Spleen (tissue), 11 donors: ENCODE data around the gene GMDS. TPM values are rescaled to one million over a fixed set of nuclear protein-coding genes. Genes with fewer than 3 reads are reported as not detected.

Experiments used
- DNase-seq: peaks from one replicate; pipeline ENCODE4 v3.0.0-alpha.2; 2020
- H3K27ac ChIP-seq, 8 donors: fragments of 200-600 bp; sonication (generic) in 7 of 8; 1 replicate in 4 of 8; 2 replicates in 4 of 8; pipeline versions ENCODE4 v1.5.0 to v1.8.0; 2016 to 2021; ENCODE audit warnings: inconsistent platforms in 4 of 8, mild to moderate bottlenecking in 4 of 8, moderate library complexity in 1 of 8
- H3K27me3 ChIP-seq, 7 donors: fragments of 200-600 bp; sonication (generic) in 6 of 7; replicated peaks in 1 of 7; 1 replicate in 4 of 7; 2 replicates in 3 of 7; pipeline versions ENCODE4 v1.5.0 to v1.8.0; 2016 to 2021; ENCODE audit warnings: inconsistent platforms in 3 of 7, mild to moderate bottlenecking in 1 of 7
- H3K36me3 ChIP-seq, 6 donors: fragments of 200-600 bp; sonication (generic) in 5 of 6; 1 replicate in 4 of 6; 2 replicates in 2 of 6; pipeline versions ENCODE4 v1.5.0 to v1.8.0; 2016 to 2021; ENCODE audit warnings: inconsistent platforms in 2 of 6
- H3K4me1 ChIP-seq, 6 donors: fragments of 200-600 bp; sonication (generic) in 5 of 6; 1 replicate in 3 of 6; 2 replicates in 3 of 6; pipeline versions ENCODE4 v1.5.0 to v1.8.0; 2016 to 2021; ENCODE audit warnings: inconsistent platforms in 3 of 6
- H3K4me3 ChIP-seq, 8 donors: fragments of 200-600 bp; sonication (generic) in 7 of 8; 1 replicate in 4 of 8; 2 replicates in 4 of 8; pipeline versions ENCODE4 v1.5.0 to v1.8.0; 2016 to 2021; ENCODE audit warnings: inconsistent platforms in 4 of 8, mild to moderate bottlenecking in 4 of 8, moderate library complexity in 2 of 8
- H3K9me3 ChIP-seq, 8 donors: fragments of 200-600 bp; sonication (generic) in 7 of 8; 1 replicate in 4 of 8; 2 replicates in 4 of 8; pipeline versions ENCODE4 v1.5.0 to v1.8.0; 2016 to 2021; ENCODE audit warnings: inconsistent platforms in 4 of 8
- POLR2A ChIP-seq, 3 donors: fragments of 450-650 bp; IDR thresholded peaks; one replicate each; pipeline ENCODE4 v1.5.1; 2017; ENCODE audit warnings: antibody characterized with exemption in 3 of 3, mild to moderate bottlenecking in 1 of 3
- POLR2AphosphoS5 ChIP-seq, 3 donors: sonication (generic); formaldehyde crosslinking; IDR thresholded peaks; one replicate each; pipeline ENCODE4 v1.5.1; 2017; ENCODE audit warnings: antibody characterized with exemption in 3 of 3
- WGBS, 5 donors: extraction: QIAGEN DNeasy Blood & Tissue Kit in 3 of 5; methylation state at CpG; one replicate each; pipeline versions ENCODE4 v1.1.5 to v1.1.7; 2013 to 2018; 5-methylcytosine and 5-hydroxymethylcytosine counted together
- intact Hi-C: fragments of 100-400 bp; cut with DNase I; formaldehyde crosslinking; loops from one replicate; pipeline ENCODE4 v1.15.0; 2023; ENCODE audit warnings: low total_unique reads
- polyA plus RNA-seq, 3 donors: library from polyadenylated mRNA; stranded (reverse); fragments of 200-250 nt; gene quantifications; one replicate each; pipeline ENCODE4 v1.2.1, GENCODE V29; 2013
- total RNA-seq, 7 donors: library from RNA; depleted of rRNA in 3 of 7; stranded (reverse); fragments of >200 nt in 3 of 7; fragmentation: NEBNext Ultra II Directional in 4 of 7; extraction: Animal tissue kit (Norgen Biotek cat#: 25700) in 4 of 7; gene quantifications; one replicate each; pipeline versions ENCODE4 v1.1.0 to v1.2.1, GENCODE V29; 2016 to 2021
- TF ChIP-seq, protein P1 (sequence below), 11 experiments: fragments of 200-600 bp in 7 of 11; fragments of 450-650 bp in 4 of 11; sonication (generic) in 4 of 11; IDR thresholded peaks in 8 of 11; conservative IDR thresholded peaks in 3 of 11; 1 replicate in 7 of 11; 2 replicates in 4 of 11; pipeline versions ENCODE4 v1.4.0 to v1.8.0; 2016 to 2021; ENCODE audit warnings: antibody characterized with exemption in 11 of 11, inconsistent platforms in 4 of 11, mild to moderate bottlenecking in 1 of 11
- donor health status: healthy with polysubstance abuse.
- donor health status: DM: no; HTN: no; CAD: no; lungs with moderate emphysema.
- donor health status: DM: no; HTN: no; CAD: no.
- donor health status: Bipolar disorder and iron deficiency.
- donor health status: healthy.
- donor health status: DM: no; HTN: no; CAD: no.
- donor health status: DM: yes; HTN: yes; CAD: no.

GMDS gene
- total and polyA plus RNA-seq, 10 donors = 9.1 to 30.8 (median 17.7) TPM

DNA sequence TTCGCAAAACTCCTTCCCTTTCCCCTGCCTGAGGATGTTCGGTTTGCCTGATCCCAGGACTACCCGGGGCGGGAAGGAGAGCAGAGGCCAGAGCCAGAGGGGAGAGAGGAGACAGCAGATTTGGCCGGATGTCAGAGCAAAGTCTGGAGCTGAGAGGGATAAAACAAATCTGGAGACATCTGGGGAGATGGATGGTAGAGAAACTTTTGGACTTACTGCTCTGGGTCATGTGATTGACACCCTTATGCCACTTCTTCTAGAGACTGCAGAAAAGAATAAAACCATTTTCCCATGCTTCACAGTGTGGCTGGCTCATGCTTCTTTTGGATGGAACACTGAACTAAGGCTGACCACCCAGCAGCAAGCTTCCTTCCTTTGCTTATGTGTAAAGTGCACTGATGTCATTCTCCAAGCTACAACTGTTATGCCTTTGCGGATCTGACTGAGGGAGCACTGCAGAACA lies 461.0 kb downstream of the GMDS start:
- WGBS, 5 donors = 81 to 87% (median 85%) methylated on average over 6 of the region's 6 CpGs
- no peak for DNase-seq
- peaks cover 0 to 4% (median 0%) of the 10 kb centered on the region in 6 donors for H3K36me3 ChIP-seq
- TF ChIP-seq POLR2AphosphoS5 (IDR thresholded peaks at IDR 0.05) = no peak
- no peak for TF ChIP-seq POLR2A (IDR thresholded peaks at IDR 0.05)
- TF ChIP-seq, protein P1, sequence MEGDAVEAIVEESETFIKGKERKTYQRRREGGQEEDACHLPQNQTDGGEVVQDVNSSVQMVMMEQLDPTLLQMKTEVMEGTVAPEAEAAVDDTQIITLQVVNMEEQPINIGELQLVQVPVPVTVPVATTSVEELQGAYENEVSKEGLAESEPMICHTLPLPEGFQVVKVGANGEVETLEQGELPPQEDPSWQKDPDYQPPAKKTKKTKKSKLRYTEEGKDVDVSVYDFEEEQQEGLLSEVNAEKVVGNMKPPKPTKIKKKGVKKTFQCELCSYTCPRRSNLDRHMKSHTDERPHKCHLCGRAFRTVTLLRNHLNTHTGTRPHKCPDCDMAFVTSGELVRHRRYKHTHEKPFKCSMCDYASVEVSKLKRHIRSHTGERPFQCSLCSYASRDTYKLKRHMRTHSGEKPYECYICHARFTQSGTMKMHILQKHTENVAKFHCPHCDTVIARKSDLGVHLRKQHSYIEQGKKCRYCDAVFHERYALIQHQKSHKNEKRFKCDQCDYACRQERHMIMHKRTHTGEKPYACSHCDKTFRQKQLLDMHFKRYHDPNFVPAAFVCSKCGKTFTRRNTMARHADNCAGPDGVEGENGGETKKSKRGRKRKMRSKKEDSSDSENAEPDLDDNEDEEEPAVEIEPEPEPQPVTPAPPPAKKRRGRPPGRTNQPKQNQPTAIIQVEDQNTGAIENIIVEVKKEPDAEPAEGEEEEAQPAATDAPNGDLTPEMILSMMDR (IDR thresholded peaks at IDR 0.05 in 8 of 11, conservative IDR thresholded peaks at IDR 0.05 in 3 of 11) = no peak
- intact Hi-C loops = no loop called here
- no peak overlapping the region for H3K27ac ChIP-seq
- H3K9me3 ChIP-seq = no peaks in the 10 kb centered on the region
- no peak overlapping the region for H3K4me3 ChIP-seq
- no peaks in the 10 kb centered on the region for H3K27me3 ChIP-seq
- no peaks in the 10 kb centered on the region for H3K4me1 ChIP-seq

DNA sequence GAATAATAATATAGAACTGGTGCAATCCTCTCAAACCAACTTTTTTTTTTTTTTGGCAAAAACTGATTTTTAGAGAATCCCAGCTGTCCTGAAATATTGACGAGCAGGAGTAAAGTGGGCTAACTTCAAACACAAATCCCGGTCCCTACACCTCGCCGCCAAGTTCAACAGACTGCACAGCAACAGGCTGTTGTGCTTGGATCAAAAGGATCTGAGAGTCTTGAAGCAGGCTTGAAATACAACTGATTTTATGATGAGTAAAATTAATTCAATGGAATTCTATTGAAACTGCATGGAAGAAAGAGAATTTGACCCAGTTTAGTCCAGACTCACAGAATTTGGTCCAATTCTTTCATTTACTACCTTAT lies 463.6 kb downstream of the GMDS start:
- Histone ChIP-seq H3K36me3 (peaks cover 0 to 4% (median 0%) of the 10 kb centered on the region in 6 donors), H3K27ac (no peak overlapping the region), H3K4me3 (no peak overlapping the region), H3K9me3 (no peaks in the 10 kb centered on the region), H3K4me1 (peaks cover 0 to 5% (median 0%) of the 10 kb centered on the region in 6 donors), H3K27me3 (no peaks in the 10 kb centered on the region)
- 95 to 98% (median 97%) methylated on average over 4 of the region's 4 CpGs for WGBS, 5 donors
- intact Hi-C loops = no loop called here
- DNase-seq = no peak
- TF ChIP-seq, protein P1 (IDR thresholded peaks at IDR 0.05 in 8 of 11, conservative IDR thresholded peaks at IDR 0.05 in 3 of 11) = no peak
- TF ChIP-seq POLR2AphosphoS5 (IDR thresholded peaks at IDR 0.05) = no peak
- TF ChIP-seq POLR2A (IDR thresholded peaks at IDR 0.05) = no peak

DNA sequence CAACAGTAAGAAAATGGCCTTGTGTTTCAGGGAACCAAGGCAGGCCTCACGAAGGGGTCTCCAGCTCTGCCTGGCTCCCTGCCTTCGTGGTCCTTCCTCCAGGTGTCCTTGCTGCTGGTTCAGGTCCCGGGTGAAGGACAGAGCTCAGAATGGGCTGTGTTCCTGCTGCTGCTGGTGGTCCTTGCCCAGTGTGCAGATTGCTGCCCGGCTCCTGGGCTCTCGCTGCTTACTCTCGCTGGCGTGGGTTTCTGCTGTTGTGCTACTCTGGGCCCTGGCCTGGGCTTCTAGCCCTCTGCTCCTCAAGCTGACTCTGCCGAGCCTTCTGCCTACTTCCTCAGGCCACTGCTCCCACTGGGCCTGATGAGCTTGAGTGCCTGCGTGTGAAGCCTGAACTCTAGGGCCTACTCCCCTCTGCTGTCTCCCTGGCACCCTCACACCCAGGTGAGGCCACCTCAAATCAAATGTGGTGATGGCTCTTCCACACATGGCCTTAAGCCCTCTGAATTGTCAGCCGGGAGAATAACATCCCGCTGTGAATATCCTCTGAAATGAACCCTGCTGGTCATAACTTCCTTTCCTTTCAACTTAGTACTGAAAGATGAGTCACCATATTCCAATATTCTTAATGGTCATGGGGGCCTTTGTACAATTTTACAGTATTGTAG lies 464.1 kb downstream of the GMDS start:
- Histone ChIP-seq H3K4me3 (no peak overlapping the region), H3K4me1 (peaks cover 0 to 5% (median 0%) of the 10 kb centered on the region in 6 donors), H3K27me3 (no peaks in the 10 kb centered on the region), H3K27ac (no peak overlapping the region), H3K36me3 (peaks cover 0 to 4% (median 0%) of the 10 kb centered on the region in 6 donors), H3K9me3 (no peaks in the 10 kb centered on the region)
- no peak for DNase-seq
- TF ChIP-seq POLR2A (IDR thresholded peaks at IDR 0.05) (no peak), POLR2AphosphoS5 (IDR thresholded peaks at IDR 0.05) (no peak)
- TF ChIP-seq, protein P1 (IDR thresholded peaks at IDR 0.05 in 8 of 11, conservative IDR thresholded peaks at IDR 0.05 in 3 of 11) = no peak
- WGBS, 5 donors = 77 to 100% (median 90%) methylated on average over 7 to 11 of the region's 11 CpGs
- intact Hi-C loops = no loop called here

DNA sequence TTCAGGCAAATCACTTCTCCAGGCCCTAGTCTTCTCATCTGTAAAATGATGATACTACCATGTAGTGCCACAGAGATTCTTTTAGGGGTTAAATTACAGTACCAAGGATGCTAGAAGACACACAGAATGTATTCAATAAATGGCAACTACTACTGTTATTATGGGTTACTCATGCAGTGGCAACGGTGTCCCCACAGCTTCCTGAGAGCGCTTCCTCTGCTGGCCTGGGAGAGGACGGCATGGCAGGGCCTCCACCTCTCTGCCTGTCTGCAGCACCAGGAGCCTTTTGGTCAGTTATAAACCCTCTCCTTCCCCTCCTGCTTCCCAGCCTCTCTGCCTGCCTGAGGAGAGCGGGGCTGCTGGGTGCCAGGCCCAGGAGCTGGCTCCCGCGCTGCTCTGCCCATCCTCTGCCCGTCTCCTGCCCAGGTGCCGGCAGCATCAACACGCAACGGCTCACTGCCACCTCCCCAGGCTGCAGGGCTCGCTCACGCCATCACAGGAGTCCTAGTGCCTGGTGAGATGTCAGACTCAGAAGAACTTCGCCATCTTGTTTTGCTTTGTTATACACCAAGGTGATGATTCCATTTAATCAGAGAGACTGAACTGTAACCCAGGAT lies 465.0 kb downstream of the GMDS start:
- WGBS, 5 donors = 85 to 91% (median 87%) methylated on average over 11 to 13 of the region's 13 CpGs
- no peak for TF ChIP-seq POLR2A (IDR thresholded peaks at IDR 0.05)
- TF ChIP-seq, protein P1 (IDR thresholded peaks at IDR 0.05 in 8 of 11, conservative IDR thresholded peaks at IDR 0.05 in 3 of 11) = no peak

More for the DNA sequence above, 465.0 kb downstream of the GMDS start:
- H3K27me3 ChIP-seq = no peaks in the 10 kb centered on the region
- H3K27ac ChIP-seq = no peak overlapping the region
- no peak overlapping the region for H3K4me3 ChIP-seq
- no peaks in the 10 kb centered on the region for H3K9me3 ChIP-seq
- peaks cover 0 to 5% (median 0%) of the 10 kb centered on the region in 6 donors for H3K4me1 ChIP-seq
- DNase-seq = no peak
- H3K36me3 ChIP-seq = peaks cover 0 to under 1% (median 0%) of the 10 kb centered on the region in 6 donors
- intact Hi-C loops = no loop called here
